HG03103 (cell line): Measurements from ENCODE around the gene KRTCAP2.

Experiments used
- ATAC-seq: cut with Tn5 transposase; IDR thresholded peaks from one replicate; pipeline ENCODE4 v1.9.1; 2021; ENCODE audit warnings: low read depth; ENCODE audit not compliant: unreplicated experiment

Gene KRTCAP2

GRCh38 chr1:155121249-155121648, 51.9 kb downstream of the KRTCAP2 start:
- ATAC-seq = no peak

- ATAC-seq = no peak
These were observed 52.9 kb downstream of the KRTCAP2 start for GRCh38 chr1:155120253-155120652.
